ENCODE results near the gene RDH14. TPM values are rescaled to one million over a fixed set of nuclear protein-coding genes. Genes with fewer than 3 reads are reported as not detected.

RDH14 gene
- total RNA-seq = 10 to 100 TPM; 34.3 to 58.3 (median 44.4) TPM

DNA sequence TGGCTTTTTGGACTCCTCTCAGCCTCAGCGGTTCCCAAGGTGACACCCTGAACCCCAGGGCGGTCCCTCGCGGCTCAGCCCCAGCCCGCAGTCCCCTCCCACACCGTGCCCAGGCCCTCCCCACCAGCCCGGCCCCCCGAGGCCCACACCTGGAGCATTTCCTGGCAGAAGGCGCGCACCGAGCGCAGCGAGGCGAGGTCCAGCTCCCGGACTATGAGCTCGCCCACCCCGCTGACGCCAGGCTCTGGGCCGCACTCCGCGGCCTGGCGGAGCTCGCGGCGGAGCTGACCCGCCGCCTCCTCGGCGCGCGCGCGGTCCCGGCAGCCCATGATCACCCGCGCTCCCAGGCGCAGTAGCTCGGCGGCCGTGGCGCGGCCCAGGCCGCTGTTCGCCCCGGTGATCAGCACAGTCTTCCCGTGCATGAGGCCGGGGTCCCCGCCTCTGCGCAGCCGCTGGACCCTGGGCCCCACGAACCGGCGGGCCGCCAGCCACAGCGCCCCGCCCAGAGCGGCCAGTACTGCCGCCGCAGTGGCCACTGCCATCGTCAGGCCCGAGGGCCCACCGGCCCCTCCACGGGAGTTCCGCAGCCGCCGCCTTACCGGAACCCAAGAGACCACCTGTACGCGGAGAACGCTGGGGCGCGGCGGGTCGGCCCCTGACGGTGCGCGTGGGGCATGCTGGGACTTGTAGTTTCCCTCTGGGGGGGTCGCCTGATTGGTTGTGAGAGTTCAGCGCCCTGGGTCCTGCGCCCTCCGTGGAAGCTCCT, at the start of gene RDH14:
Gene RDH14, minus strand, starts transcription at position 623 of the 766 bp plus-strand sequence. Its CDS starts 81 bp downstream, at position 542.
- no peaks in the 10 kb centered on the region for H3K27me3 ChIP-seq
- peaks cover 7 to 22% of the 10 kb centered on the region in 2 donors for H3K4me1 ChIP-seq
- no peaks in the 10 kb centered on the region for H3K9me3 ChIP-seq
- peak; percentile 97 to 98 for DNase-seq
- peaks cover 4% of the 10 kb centered on the region in 2 donors for H3K36me3 ChIP-seq
- H3K27ac ChIP-seq = peak within 1 kb of the TSS; percentile 94 to 99 (median 94)
- H3K4me3 ChIP-seq (replicated peaks in 1 of 3) = peak within 1 kb of the TSS; percentile 38 to 95 (median 66)
- intact Hi-C loops (cut with DNase I) = loop anchor here (5.0 kb wide), 1 partner anchor 792 kb away; no protein-coding TSS in a partner anchor
- TF ChIP-seq POLR2A (IDR thresholded peaks at IDR 0.05) (peak in 1 of 2 donors; percentile 77), CTCF (IDR thresholded peaks at IDR 0.05) (peak in 2 of 6 experiments; percentile 5 to 9)
- 2 to 3% methylated on average over 10 to 19 of the region's 81 CpGs for WGBS, 2 donors

- Histone ChIP-seq H3K27ac (no peak overlapping the region), H3K27me3 (no peaks in the 10 kb centered on the region), H3K36me3 (no peaks in the 10 kb centered on the region), H3K4me3 (replicated peaks in 1 of 3) (no peak overlapping the region), H3K9me3 (no peaks in the 10 kb centered on the region), H3K4me1 (no peaks in the 10 kb centered on the region)
- WGBS, 2 donors = 70% methylated on average over 1 of the region's 1 CpG
- DNase-seq = no peak
- TF ChIP-seq CTCF (IDR thresholded peaks at IDR 0.05) (no peak), POLR2A (IDR thresholded peaks at IDR 0.05) (no peak)
- intact Hi-C loops (cut with DNase I) = no loop called here
These were observed 49.6 kb upstream of the RDH14 start for GRCh38 chr2:18610090-18610489.

- H3K36me3 ChIP-seq = no peaks in the 10 kb centered on the region
- intact Hi-C loops (cut with DNase I) = no loop called here
- no peaks in the 10 kb centered on the region for H3K27me3 ChIP-seq
- H3K27ac ChIP-seq = no peak overlapping the region
- H3K4me3 ChIP-seq (replicated peaks in 1 of 3) = no peak overlapping the region
- no peak for TF ChIP-seq CTCF (IDR thresholded peaks at IDR 0.05)
- no peak for TF ChIP-seq POLR2A (IDR thresholded peaks at IDR 0.05)
- no peak for DNase-seq
- H3K9me3 ChIP-seq = no peaks in the 10 kb centered on the region
- no peaks in the 10 kb centered on the region for H3K4me1 ChIP-seq
These were observed 44.7 kb upstream of the RDH14 start for GRCh38 chr2:18605115-18605514.

- H3K27me3 ChIP-seq = no peaks in the 10 kb centered on the region
- no peaks in the 10 kb centered on the region for H3K4me1 ChIP-seq
- no peak overlapping the region for H3K27ac ChIP-seq
- intact Hi-C loops (cut with DNase I) = no loop called here
- H3K9me3 ChIP-seq = no peaks in the 10 kb centered on the region
- DNase-seq = no peak
- 68 to 76% methylated on average over 2 of the region's 2 CpGs for WGBS, 2 donors
- no peaks in the 10 kb centered on the region for H3K36me3 ChIP-seq
- TF ChIP-seq POLR2A (IDR thresholded peaks at IDR 0.05) = no peak
- TF ChIP-seq CTCF (IDR thresholded peaks at IDR 0.05) = no peak
- H3K4me3 ChIP-seq (replicated peaks in 1 of 3) = no peak overlapping the region
These were observed 44.1 kb upstream of the RDH14 start for GRCh38 chr2:18604531-18604885.

DNA sequence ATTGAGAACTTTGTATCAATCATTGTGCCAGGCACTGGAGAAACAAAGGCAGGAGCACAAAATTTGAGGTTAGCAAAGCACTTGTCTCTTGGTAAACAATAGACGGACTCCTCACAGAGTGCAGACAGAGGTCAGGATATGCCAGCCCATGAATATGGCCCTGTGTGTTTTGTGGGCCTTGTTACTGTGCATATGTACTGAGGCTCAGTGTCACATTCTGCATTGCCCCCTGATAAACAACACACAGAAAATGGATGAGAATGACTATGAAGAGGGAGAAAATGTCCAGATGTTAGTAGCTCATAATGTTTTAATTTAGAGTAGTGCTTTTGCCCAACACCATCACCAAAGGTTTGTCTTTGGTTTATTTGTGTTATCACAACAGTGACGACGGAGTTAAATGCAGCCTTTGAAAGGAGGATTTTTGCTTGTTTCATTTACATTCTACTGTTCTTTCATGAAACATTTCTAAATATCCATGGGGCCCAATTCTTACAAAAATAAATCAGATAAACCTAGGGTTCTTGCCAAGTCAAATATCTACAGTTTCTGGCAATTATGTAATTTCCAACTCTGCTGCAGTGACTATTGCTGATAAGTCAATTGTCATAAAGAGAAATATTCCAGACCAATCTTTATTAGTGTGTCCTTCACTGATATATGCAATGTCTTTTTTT, 43.5 kb upstream of the RDH14 start:
- TF ChIP-seq POLR2A (IDR thresholded peaks at IDR 0.05) = no peak
- TF ChIP-seq CTCF (IDR thresholded peaks at IDR 0.05) = no peak
- no peaks in the 10 kb centered on the region for H3K27me3 ChIP-seq
- no peaks in the 10 kb centered on the region for H3K4me1 ChIP-seq
- 85 to 89% methylated on average over 3 of the region's 3 CpGs for WGBS, 2 donors
- intact Hi-C loops (cut with DNase I) = no loop called here
- no peaks in the 10 kb centered on the region for H3K36me3 ChIP-seq
- DNase-seq = no peak
- H3K9me3 ChIP-seq = no peaks in the 10 kb centered on the region
- H3K27ac ChIP-seq = no peak overlapping the region
- H3K4me3 ChIP-seq (replicated peaks in 1 of 3) = no peak overlapping the region
